DND-41 (cell line): ENCODE measurements around the gene TMCC1.
A peak's percentile ranks its signal among the peaks of the same experiment; 100 is the strongest.

Experiments used
- ATAC-seq: fragments of 200-7000 bp; cut with Tn5 transposase; 3 replicates; pipeline ENCODE4 v1.9.1; 2021; ENCODE audit warnings: low read depth; ENCODE audit not compliant: insufficient read depth
- DNase-seq: peaks from one replicate; pipeline ENCODE4 v3.0.0-alpha.2; 2020
- H2AFZ ChIP-seq: 2 replicates; pipeline ENCODE4 v1.6.0; 2012; ENCODE audit warnings: low read depth, low read length
- H3K27ac ChIP-seq: 2 replicates; pipeline ENCODE4 v1.5.1; 2012; ENCODE audit warnings: low read length, inconsistent platforms
- H3K27me3 ChIP-seq: fragments of 200-600 bp; sonication (generic); 2 replicates; pipeline ENCODE4 v1.6.0; 2012; ENCODE audit warnings: low read length, mild to moderate bottlenecking, inconsistent platforms; ENCODE audit not compliant: insufficient read depth, poor library complexity
- H3K36me3 ChIP-seq: 2 replicates; pipeline ENCODE4 v1.5.1; 2012; ENCODE audit warnings: low read length, inconsistent platforms; ENCODE audit not compliant: insufficient read depth
- H3K4me1 ChIP-seq: 2 replicates; pipeline ENCODE4 v1.5.1; 2012; ENCODE audit warnings: mild to moderate bottlenecking, low read length; ENCODE audit not compliant: insufficient read depth
- H3K4me2 ChIP-seq: 2 replicates; pipeline ENCODE4 v1.6.0; 2012; ENCODE audit warnings: mild to moderate bottlenecking, moderate library complexity, low read length, inconsistent platforms; ENCODE audit not compliant: insufficient read depth
- H3K4me3 ChIP-seq, 2 experiments: fragments of 200-600 bp in 1 of 2; shearing (Covaris generic) in 1 of 2; 2 replicates each; pipeline ENCODE4 v1.5.1; 2012 to 2016; ENCODE audit warnings: inconsistent platforms in 2 of 2, low read length in 2 of 2, mild to moderate bottlenecking in 2 of 2, low read depth in 1 of 2, moderate library complexity in 1 of 2
- H3K79me2 ChIP-seq: 2 replicates; pipeline ENCODE4 v1.6.0; 2012; ENCODE audit warnings: low read length, inconsistent platforms; ENCODE audit not compliant: insufficient read depth
- H3K9ac ChIP-seq: 2 replicates; pipeline ENCODE4 v1.6.0; 2012; ENCODE audit warnings: low read depth, mild to moderate bottlenecking, inconsistent platforms, low read length, moderate library complexity
- H3K9me3 ChIP-seq: 2 replicates; pipeline ENCODE4 v1.5.1; 2012; ENCODE audit warnings: low read length, moderate library complexity, mild to moderate bottlenecking, inconsistent platforms; ENCODE audit not compliant: insufficient read depth, severe bottlenecking
- H4K20me1 ChIP-seq: 2 replicates; pipeline ENCODE4 v1.6.0; 2012; ENCODE audit warnings: low read length; ENCODE audit not compliant: insufficient read depth
- EZH2 ChIP-seq: IDR thresholded peaks from 3 replicates; pipeline ENCODE4 v1.6.1; 2012; ENCODE audit warnings: borderline replicate concordance, low read depth, mild to moderate bottlenecking, moderate library complexity, low read length, inconsistent platforms; ENCODE audit not compliant: severe bottlenecking
- TF ChIP-seq, protein P1 (sequence below): IDR thresholded peaks from 2 replicates; pipeline ENCODE4 v1.5.1; 2012; ENCODE audit warnings: borderline replicate concordance, low read length, moderate library complexity, mild to moderate bottlenecking; ENCODE audit not compliant: poor library complexity, severe bottlenecking; ENCODE audit errors: extremely low read depth

TMCC1 gene

DNA sequence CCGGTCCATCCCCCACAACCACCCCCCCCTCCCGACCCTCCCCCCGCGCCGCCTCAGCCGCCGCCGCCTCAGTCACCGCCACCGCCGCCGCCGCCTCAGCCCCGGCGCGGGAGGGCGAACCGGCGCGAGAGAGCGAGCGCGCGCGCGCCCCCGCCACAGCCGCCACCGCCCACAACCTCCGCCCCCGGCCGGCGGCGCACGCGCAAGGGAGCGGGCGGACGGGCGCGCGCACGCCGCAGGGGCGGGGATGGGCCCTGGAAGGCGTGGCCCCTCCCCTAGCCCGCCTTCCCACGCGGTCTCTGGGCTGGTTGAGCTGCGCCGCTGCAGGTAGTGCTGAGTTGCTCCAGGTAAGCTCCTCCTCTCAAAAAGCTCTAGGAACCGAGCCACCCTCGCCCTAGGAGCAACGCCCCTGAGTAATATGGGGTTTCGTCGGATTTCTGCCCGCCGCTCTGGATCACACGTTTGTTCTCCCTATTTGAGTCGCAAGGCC lies at the start of gene TMCC1:
TSS of gene TMCC1 (minus strand) at position 131 of the 490 bp plus-strand sequence.
- H3K4me3 ChIP-seq: peak within 1 kb of the TSS; percentile 56 to 89
- peaks cover 8% of the 10 kb centered on the region; the same call in 1 of the 2 replicates for H4K20me1 ChIP-seq
- peak; percentile 66 for ATAC-seq
- TF ChIP-seq, protein P1, sequence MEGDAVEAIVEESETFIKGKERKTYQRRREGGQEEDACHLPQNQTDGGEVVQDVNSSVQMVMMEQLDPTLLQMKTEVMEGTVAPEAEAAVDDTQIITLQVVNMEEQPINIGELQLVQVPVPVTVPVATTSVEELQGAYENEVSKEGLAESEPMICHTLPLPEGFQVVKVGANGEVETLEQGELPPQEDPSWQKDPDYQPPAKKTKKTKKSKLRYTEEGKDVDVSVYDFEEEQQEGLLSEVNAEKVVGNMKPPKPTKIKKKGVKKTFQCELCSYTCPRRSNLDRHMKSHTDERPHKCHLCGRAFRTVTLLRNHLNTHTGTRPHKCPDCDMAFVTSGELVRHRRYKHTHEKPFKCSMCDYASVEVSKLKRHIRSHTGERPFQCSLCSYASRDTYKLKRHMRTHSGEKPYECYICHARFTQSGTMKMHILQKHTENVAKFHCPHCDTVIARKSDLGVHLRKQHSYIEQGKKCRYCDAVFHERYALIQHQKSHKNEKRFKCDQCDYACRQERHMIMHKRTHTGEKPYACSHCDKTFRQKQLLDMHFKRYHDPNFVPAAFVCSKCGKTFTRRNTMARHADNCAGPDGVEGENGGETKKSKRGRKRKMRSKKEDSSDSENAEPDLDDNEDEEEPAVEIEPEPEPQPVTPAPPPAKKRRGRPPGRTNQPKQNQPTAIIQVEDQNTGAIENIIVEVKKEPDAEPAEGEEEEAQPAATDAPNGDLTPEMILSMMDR: no peak
- TF ChIP-seq EZH2: no peak
- H3K9ac ChIP-seq: peak within 1 kb of the TSS; percentile 93
- peak within 1 kb of the TSS; percentile 89 for H3K27ac ChIP-seq
- H3K4me1 ChIP-seq: peaks cover 55% of the 10 kb centered on the region
- peaks cover 2% of the 10 kb centered on the region for H3K9me3 ChIP-seq
- no peaks in the 10 kb centered on the region for H3K27me3 ChIP-seq
- peak within 1 kb of the TSS; percentile 86 for H2AFZ ChIP-seq
- peak; percentile 84 for DNase-seq
- peaks cover 54% of the 10 kb centered on the region for H3K79me2 ChIP-seq
- H3K36me3 ChIP-seq: peaks cover 8% of the 10 kb centered on the region
- H3K4me2 ChIP-seq: peak within 1 kb of the TSS; percentile 92

DNA sequence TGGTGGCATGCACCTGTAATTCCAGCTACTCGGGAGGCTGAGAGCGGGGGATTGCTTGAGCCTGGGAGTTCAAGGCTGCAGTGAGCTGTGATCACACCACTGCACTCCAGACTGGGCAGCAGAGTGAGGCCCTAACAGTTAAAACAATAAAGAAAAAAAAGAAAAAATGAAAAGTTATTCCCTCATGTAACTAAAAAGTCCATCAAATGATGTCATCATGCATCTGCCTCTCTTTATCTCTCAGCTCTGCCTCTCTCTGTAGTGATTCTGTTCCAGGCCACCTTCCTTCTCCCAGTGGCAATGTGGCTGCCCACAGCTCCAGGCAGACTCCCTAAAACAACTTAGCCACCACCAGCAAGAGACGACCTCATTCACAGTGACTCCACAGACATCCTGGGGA lies 49.5 kb upstream of the TMCC1 start:
- H3K27ac ChIP-seq: no peak overlapping the region
- no peak overlapping the region for H3K9ac ChIP-seq
- ATAC-seq (no peak), DNase-seq (no peak)
- H3K79me2 ChIP-seq: no peaks in the 10 kb centered on the region
- peaks cover 2% of the 10 kb centered on the region for H3K27me3 ChIP-seq
- no peak overlapping the region for H3K4me2 ChIP-seq
- H4K20me1 ChIP-seq: no peaks in the 10 kb centered on the region
- H2AFZ ChIP-seq: no peak overlapping the region
- TF ChIP-seq, protein P1: no peak
- no peak for TF ChIP-seq EZH2
- H3K36me3 ChIP-seq: no peaks in the 10 kb centered on the region
- no peak overlapping the region for H3K4me3 ChIP-seq
- H3K4me1 ChIP-seq: no peaks in the 10 kb centered on the region
- H3K9me3 ChIP-seq: no peaks in the 10 kb centered on the region

DNA sequence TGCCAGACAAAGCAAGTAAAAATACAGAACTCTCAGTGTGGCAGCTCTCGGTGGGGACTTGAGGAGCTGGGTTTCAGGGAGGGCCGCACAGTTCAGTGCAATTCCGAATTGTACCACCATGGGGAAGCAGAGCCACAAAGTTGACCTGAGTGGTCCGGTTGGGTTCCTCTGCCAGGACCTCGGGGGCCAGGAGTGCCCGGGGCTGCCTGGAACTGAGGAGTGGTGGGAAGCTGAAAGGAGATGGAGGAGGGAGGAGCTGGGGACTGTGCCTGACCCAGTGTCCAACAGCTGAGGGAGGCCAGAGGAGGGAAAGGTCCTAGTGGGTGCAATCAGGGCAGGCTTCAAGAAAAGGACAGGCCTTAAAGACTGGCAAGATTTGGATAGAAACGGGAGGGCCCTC lies 48.8 kb upstream of the TMCC1 start:
- Histone ChIP-seq H3K27me3 (peaks cover 2% of the 10 kb centered on the region), H3K4me2 (no peak overlapping the region), H3K9me3 (no peaks in the 10 kb centered on the region), H4K20me1 (no peaks in the 10 kb centered on the region), H2AFZ (no peak overlapping the region), H3K4me1 (peaks cover 3% of the 10 kb centered on the region; the same call in 1 of the 2 replicates), H3K4me3 (no peak overlapping the region), H3K9ac (no peak overlapping the region), H3K36me3 (no peaks in the 10 kb centered on the region), H3K27ac (no peak overlapping the region), H3K79me2 (no peaks in the 10 kb centered on the region)
- ATAC-seq (peak; percentile 78), DNase-seq (peak; percentile 45)
- no peak for TF ChIP-seq EZH2
- TF ChIP-seq, protein P1: peak; percentile 73

DNA sequence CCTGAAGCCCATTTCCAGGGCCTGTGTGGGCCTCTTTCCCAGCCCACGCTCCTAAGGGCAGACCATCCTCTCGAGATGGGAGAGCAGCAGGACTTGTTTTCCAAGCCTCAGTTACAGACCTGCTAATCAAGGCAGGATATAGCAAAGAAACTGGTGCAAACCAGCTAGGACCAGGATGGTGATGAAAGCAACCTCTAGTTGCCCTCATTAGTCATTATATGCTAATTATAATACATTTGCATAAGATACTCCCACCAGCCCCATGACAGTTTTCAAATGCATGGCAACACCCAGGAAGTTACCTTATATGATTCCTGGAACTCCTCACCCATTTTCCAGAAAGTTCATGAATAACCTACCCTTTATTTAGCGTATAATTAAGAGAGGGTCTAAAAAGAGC lies 46.6 kb upstream of the TMCC1 start:
- Histone ChIP-seq H3K27ac (no peak overlapping the region), H2AFZ (no peak overlapping the region), H3K4me2 (no peak overlapping the region), H3K79me2 (no peaks in the 10 kb centered on the region), H3K9me3 (no peaks in the 10 kb centered on the region), H3K4me1 (peaks cover 15% of the 10 kb centered on the region), H3K9ac (no peak overlapping the region), H3K36me3 (no peaks in the 10 kb centered on the region), H4K20me1 (no peaks in the 10 kb centered on the region), H3K27me3 (no peaks in the 10 kb centered on the region), H3K4me3 (no peak overlapping the region)
- ATAC-seq (no peak), DNase-seq (no peak)
- no peak for TF ChIP-seq EZH2
- TF ChIP-seq, protein P1: no peak
